ENCODE data around the gene KRT75. TPM values are rescaled to one million over a fixed set of nuclear protein-coding genes. Genes with fewer than 3 reads are reported as not detected.
"Not testable (repeated sequence)": the region's sequence is repeated elsewhere in the genome, so short reads cannot be mapped to it uniquely, and the experiment has no call there.

The KRT75 gene
- total RNA-seq, 1 donor from 2014 or later: not detected

GRCh38 chr12:52447196-52447595 is 13.0 kb upstream of the KRT75 start:
- peaks cover 22% of the 10 kb centered on the region for H3K27me3 Mint-ChIP-seq (ENCODE audit: insufficient read depth)
- H3K4me3 Mint-ChIP-seq; H3K27ac Mint-ChIP-seq; intact Hi-C loops (cut with micrococcal nuclease); H3K4me1 Mint-ChIP-seq (ENCODE audit: low read depth); DNase-seq (ENCODE audit: low spot score); H3K36me3 Mint-ChIP-seq (ENCODE audit: low read depth); H3K9me3 Mint-ChIP-seq: not testable (repeated sequence)

DNA sequence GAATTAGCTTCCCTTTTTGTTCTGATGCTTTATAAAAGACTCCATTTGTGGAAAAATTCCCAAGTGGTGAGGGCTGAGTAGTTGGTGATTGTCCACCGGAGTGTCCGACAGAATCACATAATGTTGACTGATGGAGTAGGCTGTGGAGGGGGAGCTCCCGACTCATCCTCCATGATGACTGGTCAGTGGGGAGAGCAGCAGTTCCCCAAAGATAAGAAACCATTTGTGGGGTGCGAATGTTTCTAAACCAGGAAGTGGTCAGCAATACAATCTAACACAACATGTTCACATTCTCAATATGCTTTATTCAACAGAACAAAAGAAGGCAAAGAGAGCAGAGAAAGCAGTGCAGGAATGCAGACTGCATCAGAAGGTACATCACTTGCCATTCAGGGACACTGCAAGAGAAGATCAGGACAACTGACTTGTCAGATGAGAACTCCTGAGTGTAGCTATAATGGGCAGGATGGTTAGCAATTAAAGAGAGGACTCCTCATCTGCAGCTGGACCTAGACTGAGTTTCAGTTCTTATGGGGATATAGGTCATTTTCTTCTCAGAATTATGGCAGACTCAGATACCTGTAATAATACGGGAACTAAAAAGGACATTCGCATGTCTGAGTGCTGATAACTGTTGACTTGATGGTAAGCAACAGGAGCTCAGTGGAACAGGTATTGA is 12.3 kb upstream of the KRT75 start:
- H3K4me3 Mint-ChIP-seq: no peak overlapping the region
- no peaks in the 10 kb centered on the region for H3K9me3 Mint-ChIP-seq
- H3K27ac Mint-ChIP-seq: no peak overlapping the region
- intact Hi-C loops (cut with micrococcal nuclease): no loop called here
- no peaks in the 10 kb centered on the region for H3K4me1 Mint-ChIP-seq (ENCODE audit: low read depth)
- no peak for DNase-seq (ENCODE audit: low spot score)
- peaks cover 26% of the 10 kb centered on the region for H3K27me3 Mint-ChIP-seq (ENCODE audit: insufficient read depth)
- no peaks in the 10 kb centered on the region for H3K36me3 Mint-ChIP-seq (ENCODE audit: low read depth)

- H3K4me3 Mint-ChIP-seq: no peak overlapping the region
- DNase-seq (ENCODE audit: low spot score): no peak
- no peaks in the 10 kb centered on the region for H3K36me3 Mint-ChIP-seq (ENCODE audit: low read depth)
- no peak overlapping the region for H3K27ac Mint-ChIP-seq
- no peaks in the 10 kb centered on the region for H3K9me3 Mint-ChIP-seq
- H3K27me3 Mint-ChIP-seq (ENCODE audit: insufficient read depth): peaks cover 27% of the 10 kb centered on the region
- intact Hi-C loops (cut with micrococcal nuclease): no loop called here
- no peaks in the 10 kb centered on the region for H3K4me1 Mint-ChIP-seq (ENCODE audit: low read depth)
Observed at GRCh38 chr12:52445876-52446275, 11.7 kb upstream of the KRT75 start.

GRCh38 chr12:52444647-52445595 is 10.8 kb upstream of the KRT75 start:
- Mint-ChIP-seq H3K36me3 (ENCODE audit: low read depth) (no peaks in the 10 kb centered on the region), H3K4me3 (no peak overlapping the region), H3K4me1 (ENCODE audit: low read depth) (no peaks in the 10 kb centered on the region), H3K27me3 (ENCODE audit: insufficient read depth) (peaks cover 27% of the 10 kb centered on the region), H3K27ac (no peak overlapping the region), H3K9me3 (no peaks in the 10 kb centered on the region)
- intact Hi-C loops (cut with micrococcal nuclease): no loop called here
- DNase-seq (ENCODE audit: low spot score): no peak

GRCh38 chr12:52443966-52444365 is 9.8 kb upstream of the KRT75 start:
- no peak overlapping the region for H3K4me3 Mint-ChIP-seq
- no peak for DNase-seq (ENCODE audit: low spot score)
- intact Hi-C loops (cut with micrococcal nuclease): no loop called here

GRCh38 chr12:52442600-52443061 is 8.5 kb upstream of the KRT75 start:
- H3K27me3 Mint-ChIP-seq (ENCODE audit: insufficient read depth): peaks cover 27% of the 10 kb centered on the region
- DNase-seq (ENCODE audit: low spot score): no peak
- no peaks in the 10 kb centered on the region for H3K4me1 Mint-ChIP-seq (ENCODE audit: low read depth)
- no peaks in the 10 kb centered on the region for H3K9me3 Mint-ChIP-seq
- H3K27ac Mint-ChIP-seq: no peak overlapping the region
- no peak overlapping the region for H3K4me3 Mint-ChIP-seq
- H3K36me3 Mint-ChIP-seq (ENCODE audit: low read depth): no peaks in the 10 kb centered on the region
- intact Hi-C loops (cut with micrococcal nuclease): no loop called here

More at GRCh38 chr12:52443966-52444365, 9.8 kb upstream of the KRT75 start:
- H3K27me3 Mint-ChIP-seq (ENCODE audit: insufficient read depth): peaks cover 27% of the 10 kb centered on the region
- H3K4me1 Mint-ChIP-seq (ENCODE audit: low read depth): no peaks in the 10 kb centered on the region
- no peaks in the 10 kb centered on the region for H3K36me3 Mint-ChIP-seq (ENCODE audit: low read depth)
- H3K9me3 Mint-ChIP-seq: no peaks in the 10 kb centered on the region
- no peak overlapping the region for H3K27ac Mint-ChIP-seq

DNA sequence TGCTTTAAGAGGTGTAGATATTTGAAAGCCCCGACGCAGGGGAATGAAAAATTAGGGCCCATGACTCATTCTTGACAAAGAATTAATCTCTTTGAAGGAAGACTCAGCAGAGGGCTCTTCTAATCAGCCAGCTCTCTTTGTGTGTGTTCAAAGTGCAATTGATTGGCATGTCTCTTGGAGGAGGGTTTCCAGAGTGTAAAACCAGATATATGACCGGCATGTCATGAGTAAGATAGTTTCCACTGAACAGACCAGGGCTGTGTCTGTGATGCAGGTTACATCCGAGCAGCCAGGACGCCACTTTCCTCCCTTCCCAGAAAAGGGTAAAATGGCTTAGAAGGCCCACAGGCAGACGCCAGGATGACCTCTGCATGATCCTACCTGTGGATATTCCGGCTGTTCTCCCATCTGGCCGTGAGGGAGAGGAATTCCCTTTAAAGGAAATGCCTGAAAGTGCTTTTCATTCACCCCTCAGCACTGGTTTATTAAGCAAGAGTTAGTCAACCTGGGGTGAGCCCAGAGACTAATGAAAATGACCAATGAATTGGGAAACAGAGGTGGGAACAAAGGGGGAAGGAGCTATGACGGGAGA is 7.2 kb upstream of the KRT75 start:
- intact Hi-C loops (cut with micrococcal nuclease): no loop called here
- Mint-ChIP-seq H3K4me3 (no peak overlapping the region), H3K27ac (no peak overlapping the region), H3K4me1 (ENCODE audit: low read depth) (no peaks in the 10 kb centered on the region), H3K36me3 (ENCODE audit: low read depth) (no peaks in the 10 kb centered on the region), H3K27me3 (ENCODE audit: insufficient read depth) (peaks cover 23% of the 10 kb centered on the region), H3K9me3 (no peaks in the 10 kb centered on the region)
- DNase-seq (ENCODE audit: low spot score): no peak

DNA sequence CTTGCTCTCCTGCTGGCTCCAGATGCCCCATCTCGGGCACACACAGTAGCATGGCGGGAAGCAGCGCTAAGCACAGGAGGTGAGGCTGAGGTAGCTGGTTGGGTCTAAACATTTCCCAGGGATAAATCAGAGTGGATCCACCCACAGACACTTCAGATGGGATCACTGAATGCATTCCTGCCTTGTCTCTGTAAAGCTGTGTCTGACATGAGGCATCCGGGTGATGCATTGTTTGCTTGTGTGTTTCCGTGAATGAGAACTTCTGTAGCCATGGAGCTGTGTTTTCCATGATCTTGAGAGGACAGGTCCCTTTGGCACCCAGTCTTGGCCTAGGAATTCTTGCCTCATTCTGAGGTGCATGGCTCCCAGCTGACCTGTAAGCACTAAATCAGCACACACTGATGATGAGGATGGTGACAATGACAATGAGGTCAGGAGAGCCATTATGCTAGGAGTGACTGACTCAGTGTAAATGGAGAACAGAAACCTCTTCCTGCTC is 6.7 kb upstream of the KRT75 start:
- intact Hi-C loops (cut with micrococcal nuclease): no loop called here
- DNase-seq (ENCODE audit: low spot score): no peak
- Mint-ChIP-seq H3K27ac (no peak overlapping the region), H3K9me3 (no peaks in the 10 kb centered on the region), H3K4me1 (ENCODE audit: low read depth) (no peaks in the 10 kb centered on the region), H3K36me3 (ENCODE audit: low read depth) (no peaks in the 10 kb centered on the region), H3K27me3 (ENCODE audit: insufficient read depth) (peaks cover 19% of the 10 kb centered on the region), H3K4me3 (no peak overlapping the region)

GRCh38 chr12:52439845-52440244 is 5.7 kb upstream of the KRT75 start:
- Mint-ChIP-seq H3K27ac (no peak overlapping the region), H3K36me3 (ENCODE audit: low read depth) (no peaks in the 10 kb centered on the region), H3K9me3 (no peaks in the 10 kb centered on the region), H3K4me1 (ENCODE audit: low read depth) (no peaks in the 10 kb centered on the region), H3K4me3 (no peak overlapping the region), H3K27me3 (ENCODE audit: insufficient read depth) (peaks cover 15% of the 10 kb centered on the region)
- intact Hi-C loops (cut with micrococcal nuclease): no loop called here
- no peak for DNase-seq (ENCODE audit: low spot score)

GRCh38 chr12:52439420-52439819 is 5.2 kb upstream of the KRT75 start:
- H3K27ac Mint-ChIP-seq: no peak overlapping the region
- no peak for DNase-seq (ENCODE audit: low spot score)
- no peaks in the 10 kb centered on the region for H3K36me3 Mint-ChIP-seq (ENCODE audit: low read depth)
- H3K4me1 Mint-ChIP-seq (ENCODE audit: low read depth): no peaks in the 10 kb centered on the region
- H3K9me3 Mint-ChIP-seq: no peaks in the 10 kb centered on the region
- intact Hi-C loops (cut with micrococcal nuclease): no loop called here
- peaks cover 15% of the 10 kb centered on the region for H3K27me3 Mint-ChIP-seq (ENCODE audit: insufficient read depth)
- no peak overlapping the region for H3K4me3 Mint-ChIP-seq

DNA sequence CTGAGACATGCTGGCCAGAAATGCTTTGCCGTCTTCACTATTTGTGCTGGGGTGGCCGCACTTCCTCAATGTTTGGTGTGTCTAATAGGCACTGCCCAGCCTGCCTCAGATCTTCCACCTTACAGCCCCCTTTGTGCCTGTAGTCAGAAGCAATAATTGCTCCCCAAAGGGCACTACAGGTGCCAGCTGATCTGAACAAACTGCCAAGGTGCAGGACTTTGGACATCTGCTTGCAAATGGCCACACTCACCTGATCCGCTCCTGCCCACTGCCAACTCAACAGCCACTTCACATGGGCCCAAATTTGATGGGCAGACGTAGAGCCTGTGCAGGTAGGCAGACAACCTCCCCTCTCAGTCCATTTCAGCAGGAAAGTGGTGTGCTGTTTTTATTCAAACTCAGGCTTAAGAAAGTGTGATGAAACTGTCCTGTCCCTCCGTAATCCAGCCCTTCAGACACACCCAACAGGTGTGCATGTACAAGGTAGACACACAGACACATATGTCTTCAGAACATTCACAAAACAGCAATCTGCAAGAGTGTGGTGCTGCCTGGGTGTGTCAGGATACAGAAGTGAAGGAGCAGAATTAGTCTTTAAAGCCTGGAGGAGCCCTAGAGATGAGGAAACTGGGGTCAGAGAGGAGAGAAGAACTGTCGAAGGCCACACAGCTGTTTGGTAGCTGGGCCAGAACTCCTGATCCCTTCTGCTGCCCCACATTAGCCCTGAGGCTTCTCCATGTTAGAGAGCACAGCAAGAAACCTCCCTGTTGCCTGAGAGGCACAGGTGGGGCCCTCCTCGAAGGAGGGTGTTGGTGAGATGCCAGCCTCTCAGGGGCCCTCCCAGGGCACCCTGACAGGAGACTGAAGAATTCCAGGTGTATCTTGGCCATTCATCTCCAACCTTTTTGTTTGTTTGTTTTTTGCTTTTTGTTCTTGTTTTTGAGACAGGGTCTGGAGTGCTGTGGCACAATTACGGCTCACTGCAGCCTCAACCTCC is 4.4 kb upstream of the KRT75 start:
- H3K4me3 Mint-ChIP-seq: no peak overlapping the region
- DNase-seq (ENCODE audit: low spot score): no peak
- no peak overlapping the region for H3K27ac Mint-ChIP-seq
- H3K36me3 Mint-ChIP-seq (ENCODE audit: low read depth): no peaks in the 10 kb centered on the region
- no peaks in the 10 kb centered on the region for H3K4me1 Mint-ChIP-seq (ENCODE audit: low read depth)
- no peaks in the 10 kb centered on the region for H3K9me3 Mint-ChIP-seq
- peaks cover 14% of the 10 kb centered on the region for H3K27me3 Mint-ChIP-seq (ENCODE audit: insufficient read depth)
- intact Hi-C loops (cut with micrococcal nuclease): no loop called here

DNA sequence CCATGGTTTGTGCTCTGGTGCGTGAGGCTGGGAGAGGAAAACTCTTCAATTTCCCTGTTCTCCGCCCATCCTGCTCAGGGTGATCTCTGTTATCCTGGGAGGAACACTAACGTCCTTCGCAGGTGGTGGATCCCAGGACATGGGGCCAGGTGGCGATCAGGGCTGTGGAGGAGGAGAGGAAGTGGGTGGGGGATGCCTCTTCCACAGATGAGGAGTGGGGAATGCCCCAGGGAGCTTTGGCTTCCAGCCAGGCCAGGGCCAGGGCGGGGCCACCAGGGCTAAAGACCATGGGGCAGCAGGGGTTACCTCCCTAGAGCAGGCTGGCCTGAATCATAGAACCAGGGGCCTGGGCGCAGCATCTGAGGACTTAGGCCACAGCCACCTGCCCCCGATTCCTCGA is 3.3 kb upstream of the KRT75 start:
- no peaks in the 10 kb centered on the region for H3K9me3 Mint-ChIP-seq
- no peaks in the 10 kb centered on the region for H3K4me1 Mint-ChIP-seq (ENCODE audit: low read depth)
- intact Hi-C loops (cut with micrococcal nuclease): no loop called here
- no peak overlapping the region for H3K27ac Mint-ChIP-seq
- H3K4me3 Mint-ChIP-seq: no peak overlapping the region
- no peak for DNase-seq (ENCODE audit: low spot score)
- H3K27me3 Mint-ChIP-seq (ENCODE audit: insufficient read depth): peaks cover 8% of the 10 kb centered on the region
- H3K36me3 Mint-ChIP-seq (ENCODE audit: low read depth): no peaks in the 10 kb centered on the region
